ENCODE measurements around the gene SCEL. TPM values are rescaled to one million over a fixed set of nuclear protein-coding genes. Genes with fewer than 3 reads are reported as not detected.

SCEL gene
- total and polyA plus RNA-seq, 2 experiments from 2014 or later: not detected

GRCh38 chr13:77497835-77498234 is 37.7 kb upstream of the SCEL start:
- Histone ChIP-seq H3K4me1 (ENCODE audit: low read depth) (no peaks in the 10 kb centered on the region), H3K36me3 (no peaks in the 10 kb centered on the region), H3K4me3 (no peak overlapping the region), H3K27me3 (no peaks in the 10 kb centered on the region), H3K27ac (no peak overlapping the region), H3K9me3 (ENCODE audit: low read depth) (no peaks in the 10 kb centered on the region)
- DNase-seq (ENCODE audit: low read depth in 1 of 2, low spot score in 1 of 2): no peak
- TF ChIP-seq CTCF (IDR thresholded peaks at IDR 0.05; ENCODE audit: low read depth, low read length): no peak

GRCh38 chr13:77502104-77502720 is 33.3 kb upstream of the SCEL start:
- Histone ChIP-seq H3K36me3 (no peaks in the 10 kb centered on the region), H3K27me3 (no peaks in the 10 kb centered on the region), H3K4me3 (no peak overlapping the region), H3K27ac (no peak overlapping the region), H3K9me3 (ENCODE audit: low read depth) (no peaks in the 10 kb centered on the region), H3K4me1 (ENCODE audit: low read depth) (no peaks in the 10 kb centered on the region)
- no peak for DNase-seq (ENCODE audit: low read depth in 1 of 2, low spot score in 1 of 2)
- no peak for TF ChIP-seq CTCF (IDR thresholded peaks at IDR 0.05; ENCODE audit: low read depth, low read length)

- no peak for TF ChIP-seq CTCF (IDR thresholded peaks at IDR 0.05; ENCODE audit: low read depth, low read length)
- no peak overlapping the region for H3K27ac ChIP-seq
- no peaks in the 10 kb centered on the region for H3K4me1 ChIP-seq (ENCODE audit: low read depth)
- no peak for DNase-seq (ENCODE audit: low read depth in 1 of 2, low spot score in 1 of 2)
- H3K27me3 ChIP-seq: no peaks in the 10 kb centered on the region
- H3K36me3 ChIP-seq: no peaks in the 10 kb centered on the region
- H3K4me3 ChIP-seq: no peak overlapping the region
- no peaks in the 10 kb centered on the region for H3K9me3 ChIP-seq (ENCODE audit: low read depth)
Measured at GRCh38 chr13:77503398-77503797, 32.1 kb upstream of the SCEL start.

GRCh38 chr13:77506874-77507273 is 28.6 kb upstream of the SCEL start:
- Histone ChIP-seq H3K27me3 (no peaks in the 10 kb centered on the region), H3K9me3 (ENCODE audit: low read depth) (no peaks in the 10 kb centered on the region), H3K4me3 (no peak overlapping the region), H3K36me3 (no peaks in the 10 kb centered on the region), H3K27ac (no peak overlapping the region), H3K4me1 (ENCODE audit: low read depth) (no peaks in the 10 kb centered on the region)
- DNase-seq (ENCODE audit: low read depth in 1 of 2, low spot score in 1 of 2): no peak
- no peak for TF ChIP-seq CTCF (IDR thresholded peaks at IDR 0.05; ENCODE audit: low read depth, low read length)

- H3K4me3 ChIP-seq: no peak overlapping the region
- TF ChIP-seq CTCF (IDR thresholded peaks at IDR 0.05; ENCODE audit: low read depth, low read length): no peak
- H3K27ac ChIP-seq: no peak overlapping the region
- H3K9me3 ChIP-seq (ENCODE audit: low read depth): no peaks in the 10 kb centered on the region
- H3K36me3 ChIP-seq: no peaks in the 10 kb centered on the region
- no peaks in the 10 kb centered on the region for H3K4me1 ChIP-seq (ENCODE audit: low read depth)
- no peaks in the 10 kb centered on the region for H3K27me3 ChIP-seq
- DNase-seq (ENCODE audit: low read depth in 1 of 2, low spot score in 1 of 2): peak in 1 of 2 donors; percentile 35
Measured at GRCh38 chr13:77507931-77508776, 27.4 kb upstream of the SCEL start.
